ENCODE measurements around the gene USP33.

USP33 gene

DNA sequence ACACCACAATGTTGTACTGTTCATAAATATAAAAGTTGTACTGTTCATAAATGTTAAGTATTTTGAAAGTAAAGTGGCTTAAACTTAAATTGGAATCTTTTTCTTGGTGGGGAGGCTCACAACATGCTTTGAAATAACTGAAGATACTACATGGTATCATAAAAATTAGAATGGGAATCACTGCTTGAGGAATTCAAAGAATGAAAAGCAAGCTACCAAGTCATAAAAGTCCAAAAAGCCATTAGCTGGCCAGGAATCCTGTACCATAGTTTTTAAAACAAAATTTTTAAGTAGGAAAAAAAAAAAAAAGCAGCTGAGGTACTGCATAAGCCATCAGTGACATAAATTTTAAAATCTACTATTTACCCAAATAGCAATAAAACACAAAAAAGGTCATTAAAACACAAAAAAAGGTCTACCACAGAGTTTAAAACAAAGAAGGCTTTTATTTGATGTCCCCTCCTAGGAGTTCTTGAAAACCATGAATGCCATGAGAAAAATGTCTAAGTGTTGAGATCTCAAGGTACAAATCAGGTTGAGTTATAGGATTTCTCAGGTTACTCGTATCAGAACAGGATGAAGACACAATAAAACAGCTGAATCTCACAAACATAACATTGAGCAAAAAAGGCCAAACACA, 85.8 kb downstream of the USP33 start:
- Mint-ChIP-seq H3K4me1 (ENCODE audit: low read depth) (peaks cover 10% of the 10 kb centered on the region), H3K9me3 (no peaks in the 10 kb centered on the region), H3K27ac (no peak overlapping the region), H3K27me3 (no peaks in the 10 kb centered on the region), H3K36me3 (ENCODE audit: low read depth) (peaks cover 12% of the 10 kb centered on the region), H3K4me3 (no peak overlapping the region)
- intact Hi-C loops (cut with micrococcal nuclease): loop anchor here (10.0 kb wide), 1 partner anchor 529 kb away; no protein-coding TSS in a partner anchor

DNA sequence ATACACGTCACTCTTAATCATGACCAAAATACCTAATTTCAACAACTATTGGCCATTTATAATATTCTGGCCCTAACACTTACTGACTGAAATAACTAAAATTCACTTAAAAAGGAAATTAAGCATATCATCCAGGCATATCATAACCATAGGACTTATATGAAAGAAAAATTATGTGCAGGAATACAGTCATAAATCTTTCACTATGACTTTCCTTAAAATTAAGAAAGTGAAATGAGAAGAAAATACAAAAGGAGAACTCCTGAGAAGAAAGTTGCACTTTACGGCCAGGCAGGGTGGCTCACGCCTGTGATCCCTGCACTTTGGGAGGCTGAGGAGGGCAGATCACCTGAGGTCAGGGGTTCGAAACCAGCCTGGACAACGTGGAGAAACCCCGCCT, 86.6 kb downstream of the USP33 start:
- Mint-ChIP-seq H3K27ac (no peak overlapping the region), H3K4me1 (ENCODE audit: low read depth) (peaks cover 4% of the 10 kb centered on the region), H3K36me3 (ENCODE audit: low read depth) (peaks cover 12% of the 10 kb centered on the region), H3K27me3 (no peaks in the 10 kb centered on the region), H3K9me3 (no peaks in the 10 kb centered on the region), H3K4me3 (no peak overlapping the region)
- intact Hi-C loops (cut with micrococcal nuclease): loop anchor here (10.0 kb wide), 1 partner anchor 528 kb away; no protein-coding TSS in a partner anchor

DNA sequence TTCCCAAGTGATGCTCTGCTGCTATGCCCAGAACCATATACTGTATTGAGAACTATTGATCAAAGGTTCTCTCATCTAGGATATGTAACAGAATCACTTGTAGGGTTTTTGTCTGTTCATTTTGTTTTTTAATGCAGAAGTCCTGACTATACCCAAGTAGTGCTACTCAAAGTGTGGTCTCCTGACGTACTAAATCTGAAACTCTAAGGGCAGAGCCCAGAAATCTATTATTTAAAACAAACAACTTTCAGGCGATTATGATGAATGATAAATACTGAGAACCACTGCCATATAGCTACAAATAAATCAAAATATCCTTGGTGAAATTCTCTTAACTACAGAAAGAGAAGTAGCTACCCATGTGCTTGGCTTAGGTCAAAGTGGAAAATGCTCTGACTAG, 87.3 kb downstream of the USP33 start:
- Mint-ChIP-seq H3K27me3 (no peaks in the 10 kb centered on the region), H3K36me3 (ENCODE audit: low read depth) (peaks cover 12% of the 10 kb centered on the region), H3K4me3 (no peak overlapping the region), H3K27ac (no peak overlapping the region), H3K4me1 (ENCODE audit: low read depth) (peaks cover 8% of the 10 kb centered on the region), H3K9me3 (no peaks in the 10 kb centered on the region)
- intact Hi-C loops (cut with micrococcal nuclease): loop anchor here (10.0 kb wide), 1 partner anchor 528 kb away; no protein-coding TSS in a partner anchor

DNA sequence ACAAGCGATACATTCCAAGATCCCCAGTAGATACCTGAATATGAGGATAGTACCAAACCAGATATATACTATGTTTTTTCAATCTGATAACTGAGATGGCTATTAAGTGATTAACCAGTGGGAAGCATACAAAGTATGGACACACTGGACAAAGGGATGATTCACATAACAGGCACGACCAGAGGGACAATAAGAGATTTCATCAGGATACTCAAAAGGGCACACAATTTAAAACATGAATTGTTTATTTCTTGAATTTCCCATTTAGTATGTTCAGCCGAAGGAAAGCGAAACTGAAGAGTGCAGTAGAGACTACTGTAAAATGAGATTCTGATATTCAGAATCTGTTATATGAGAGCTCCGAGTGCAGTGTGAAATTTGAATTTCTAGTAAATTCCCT, 87.8 kb downstream of the USP33 start:
- intact Hi-C loops (cut with micrococcal nuclease): loop anchor here (10.0 kb wide), 1 partner anchor 527 kb away; no protein-coding TSS in a partner anchor
- peaks cover 10% of the 10 kb centered on the region for H3K4me1 Mint-ChIP-seq (ENCODE audit: low read depth)
- peaks cover 12% of the 10 kb centered on the region for H3K36me3 Mint-ChIP-seq (ENCODE audit: low read depth)
- no peak overlapping the region for H3K27ac Mint-ChIP-seq
- H3K9me3 Mint-ChIP-seq: no peaks in the 10 kb centered on the region
- H3K27me3 Mint-ChIP-seq: no peaks in the 10 kb centered on the region
- H3K4me3 Mint-ChIP-seq: no peak overlapping the region

DNA sequence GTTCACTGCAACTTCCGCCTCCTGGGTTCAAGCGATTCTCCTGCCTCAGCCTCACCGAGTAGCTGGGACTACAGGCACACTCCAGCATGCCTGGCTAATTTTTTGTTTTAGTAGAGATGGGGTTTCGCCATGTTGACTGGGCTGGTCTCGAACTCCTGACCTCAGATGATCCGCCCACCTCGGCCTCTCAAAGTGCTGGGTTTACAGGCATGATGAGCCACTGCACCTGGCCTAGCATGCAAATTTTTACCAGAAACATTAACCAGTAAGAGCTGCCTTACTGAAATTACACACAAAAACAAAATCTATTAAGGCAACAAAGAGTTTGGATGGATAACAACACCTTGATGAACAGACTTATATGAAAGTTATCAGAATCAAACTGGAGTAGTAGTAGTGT, 89.3 kb downstream of the USP33 start:
- Mint-ChIP-seq H3K4me3 (no peak overlapping the region), H3K36me3 (ENCODE audit: low read depth) (peaks cover 12% of the 10 kb centered on the region), H3K27me3 (no peaks in the 10 kb centered on the region), H3K4me1 (ENCODE audit: low read depth) (peaks cover 6% of the 10 kb centered on the region), H3K27ac (no peak overlapping the region), H3K9me3 (no peaks in the 10 kb centered on the region)
- intact Hi-C loops (cut with micrococcal nuclease): loop anchor here (10.0 kb wide), 1 partner anchor 526 kb away; no protein-coding TSS in a partner anchor

DNA sequence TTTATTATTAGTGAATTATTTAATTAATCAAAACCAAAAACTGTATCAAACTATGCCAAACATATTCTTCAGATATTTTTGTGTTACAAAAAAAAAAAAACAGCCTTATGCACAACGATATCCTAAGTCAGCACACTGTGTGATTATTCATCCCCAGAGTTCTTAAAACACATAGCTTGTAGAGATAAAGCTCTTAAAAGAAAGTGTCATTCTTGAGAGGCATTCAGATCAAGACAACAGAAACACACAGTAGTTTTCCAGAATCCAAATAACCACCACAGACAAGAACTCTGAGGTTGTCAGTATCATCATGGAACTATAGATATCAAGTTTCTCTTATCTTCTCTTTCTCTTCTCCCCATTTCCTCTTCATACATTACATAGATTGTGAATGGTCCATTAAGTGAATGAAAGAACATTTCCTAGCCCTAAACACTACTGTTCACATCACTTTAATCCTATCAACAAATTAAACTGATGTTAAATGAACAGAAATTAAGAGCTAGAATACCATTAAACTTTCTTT, 90.7 kb downstream of the USP33 start:
- intact Hi-C loops (cut with micrococcal nuclease): no loop called here
- H3K27me3 Mint-ChIP-seq: no peaks in the 10 kb centered on the region
- peaks cover 1% of the 10 kb centered on the region for H3K36me3 Mint-ChIP-seq (ENCODE audit: low read depth)
- H3K4me3 Mint-ChIP-seq: no peak overlapping the region
- no peaks in the 10 kb centered on the region for H3K9me3 Mint-ChIP-seq
- H3K4me1 Mint-ChIP-seq (ENCODE audit: low read depth): peaks cover 8% of the 10 kb centered on the region
- no peak overlapping the region for H3K27ac Mint-ChIP-seq

DNA sequence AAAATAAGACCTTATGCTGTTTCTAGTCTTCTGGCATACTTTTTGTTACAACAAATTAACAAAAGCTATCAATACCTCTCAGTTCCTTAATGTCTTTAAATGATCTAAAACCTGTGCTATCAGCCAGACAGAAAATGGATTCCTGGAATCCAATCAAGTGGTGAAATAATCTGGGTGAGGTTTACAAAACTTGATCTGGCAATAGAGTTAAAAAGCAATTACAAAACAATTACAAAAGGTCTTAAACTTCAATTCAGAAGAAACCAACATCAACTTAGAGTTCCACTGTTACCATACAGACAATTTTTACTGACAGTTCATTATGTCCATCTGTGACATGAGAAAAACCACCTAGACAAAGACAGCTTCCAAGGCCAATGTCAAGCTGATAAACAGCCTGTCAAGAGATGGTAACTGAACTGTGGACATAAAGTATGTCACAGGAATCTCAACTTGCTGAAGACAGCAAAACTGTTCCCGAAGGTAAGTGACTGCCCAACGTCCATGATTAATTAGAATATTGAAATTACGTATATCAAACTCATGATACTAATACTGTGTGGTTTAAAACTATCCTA, 94.6 kb downstream of the USP33 start:
- H3K27me3 Mint-ChIP-seq: no peaks in the 10 kb centered on the region
- H3K9me3 Mint-ChIP-seq: no peaks in the 10 kb centered on the region
- H3K4me1 Mint-ChIP-seq (ENCODE audit: low read depth): peaks cover 15% of the 10 kb centered on the region
- no peak overlapping the region for H3K27ac Mint-ChIP-seq
- intact Hi-C loops (cut with micrococcal nuclease): no loop called here
- H3K4me3 Mint-ChIP-seq: no peak overlapping the region
- H3K36me3 Mint-ChIP-seq (ENCODE audit: low read depth): peaks cover 10% of the 10 kb centered on the region

DNA sequence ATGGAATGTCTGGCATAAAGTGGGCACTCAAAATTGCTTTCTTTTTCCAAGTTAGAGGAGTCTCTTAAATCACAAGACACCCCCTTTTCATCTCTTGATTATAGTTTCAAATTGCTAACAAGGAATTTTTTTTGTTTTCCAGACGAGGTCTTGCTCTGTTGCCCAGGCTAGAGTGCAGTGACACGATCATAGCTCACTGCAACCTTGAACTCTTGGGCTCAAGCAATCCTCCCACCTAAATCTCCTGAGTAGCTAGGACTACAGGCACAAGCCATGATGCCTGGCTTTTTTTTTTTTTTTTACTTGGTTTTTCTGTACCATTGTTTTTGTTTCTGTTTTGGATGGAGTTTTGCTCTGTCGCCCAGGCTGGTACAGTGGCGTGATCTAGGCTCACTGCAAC, 98.0 kb downstream of the USP33 start:
- intact Hi-C loops (cut with micrococcal nuclease): no loop called here
- Mint-ChIP-seq H3K27ac (no peak overlapping the region), H3K4me3 (no peak overlapping the region), H3K36me3 (ENCODE audit: low read depth) (peaks cover 10% of the 10 kb centered on the region), H3K27me3 (no peaks in the 10 kb centered on the region), H3K9me3 (no peaks in the 10 kb centered on the region), H3K4me1 (ENCODE audit: low read depth) (peaks cover 10% of the 10 kb centered on the region)

DNA sequence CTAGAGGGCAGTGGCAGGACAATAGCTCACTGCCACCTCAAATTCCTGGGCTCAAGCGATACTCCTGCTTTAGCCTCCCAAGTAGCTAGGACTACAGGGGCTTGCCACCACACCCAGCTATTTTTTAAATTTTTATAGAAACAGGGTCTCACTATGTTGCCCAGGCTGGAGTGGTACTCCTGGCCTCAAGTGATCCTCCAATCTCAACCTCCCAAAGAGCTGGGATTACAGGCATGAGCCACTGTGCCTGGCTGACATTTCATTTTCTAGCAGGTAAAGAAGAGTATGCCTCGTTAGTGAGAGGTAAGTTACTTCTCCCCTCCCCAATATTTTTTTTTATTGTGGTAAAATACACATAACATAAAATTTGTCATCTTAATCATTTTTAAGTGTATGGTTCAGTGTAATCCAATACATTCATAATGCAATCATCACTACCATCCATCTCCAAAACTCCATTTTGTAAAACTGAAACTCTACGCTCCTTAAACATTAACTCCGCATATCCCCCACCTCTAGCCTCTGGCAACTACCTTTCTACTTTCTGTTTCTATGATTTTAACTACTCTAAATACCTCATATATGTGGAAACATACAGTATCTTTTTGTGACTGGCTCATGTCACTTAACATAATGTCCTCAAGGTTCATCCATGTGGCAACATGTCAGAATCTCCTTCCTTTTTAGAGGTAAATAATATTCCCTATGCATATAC, 99.6 kb downstream of the USP33 start:
- H3K27ac Mint-ChIP-seq: no peak overlapping the region
- H3K36me3 Mint-ChIP-seq (ENCODE audit: low read depth): peaks cover 10% of the 10 kb centered on the region
- peaks cover 10% of the 10 kb centered on the region for H3K4me1 Mint-ChIP-seq (ENCODE audit: low read depth)
- no peaks in the 10 kb centered on the region for H3K27me3 Mint-ChIP-seq
- intact Hi-C loops (cut with micrococcal nuclease): no loop called here
- H3K4me3 Mint-ChIP-seq: no peak overlapping the region
- H3K9me3 Mint-ChIP-seq: no peaks in the 10 kb centered on the region

DNA sequence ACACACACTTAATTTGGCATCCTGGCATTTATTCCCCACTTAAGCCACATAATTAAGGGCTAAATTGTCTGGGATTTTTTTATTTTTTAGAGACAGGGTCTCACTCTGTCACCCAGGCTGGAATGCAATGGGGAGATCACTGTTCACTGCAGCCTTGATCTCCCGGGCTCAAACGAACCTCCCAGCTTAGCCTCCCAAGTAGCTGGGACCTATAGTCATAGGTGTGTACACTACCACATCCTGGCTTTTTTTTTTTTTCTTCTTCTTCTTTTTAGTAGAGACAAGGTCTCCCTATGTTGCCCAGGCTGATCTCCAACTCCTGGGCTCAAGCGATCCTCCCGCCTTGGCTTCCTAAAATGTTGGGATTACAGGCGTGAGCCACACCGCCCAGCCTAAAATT, 101.4 kb downstream of the USP33 start:
- Mint-ChIP-seq H3K27ac (no peak overlapping the region), H3K27me3 (no peaks in the 10 kb centered on the region), H3K4me1 (ENCODE audit: low read depth) (peaks cover 3% of the 10 kb centered on the region), H3K9me3 (no peaks in the 10 kb centered on the region), H3K36me3 (ENCODE audit: low read depth) (peaks cover 10% of the 10 kb centered on the region), H3K4me3 (no peak overlapping the region)
- intact Hi-C loops (cut with micrococcal nuclease): no loop called here

DNA sequence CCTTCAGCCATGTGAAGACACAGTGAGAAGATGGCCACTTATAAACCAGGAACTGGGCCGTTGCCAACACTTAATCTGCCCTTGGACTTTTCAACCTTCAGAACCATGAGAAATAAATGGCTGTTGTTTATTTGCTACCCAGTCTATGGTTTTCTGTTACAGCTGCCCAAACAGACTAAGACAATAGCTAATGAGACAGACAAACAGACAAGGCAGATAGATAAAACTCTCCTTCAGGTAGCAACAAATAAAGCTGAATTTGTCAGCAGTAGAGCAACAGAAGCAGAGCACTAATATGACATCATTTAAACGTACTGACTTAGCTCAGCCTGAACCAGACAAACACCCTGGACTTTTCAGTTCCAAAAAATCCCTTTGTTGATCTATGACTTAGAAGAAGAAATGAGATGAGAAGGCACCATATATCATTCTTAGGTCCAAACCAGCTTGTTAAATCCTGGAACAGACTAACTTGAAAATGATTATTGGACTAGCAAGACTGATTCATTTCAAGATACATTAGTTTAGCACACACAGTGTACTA, 104.1 kb downstream of the USP33 start:
- Mint-ChIP-seq H3K36me3 (ENCODE audit: low read depth) (peaks cover 26% of the 10 kb centered on the region), H3K27me3 (no peaks in the 10 kb centered on the region), H3K4me1 (ENCODE audit: low read depth) (peaks cover under 1% of the 10 kb centered on the region), H3K9me3 (peaks cover 10% of the 10 kb centered on the region), H3K27ac (no peak overlapping the region), H3K4me3 (no peak overlapping the region)
- intact Hi-C loops (cut with micrococcal nuclease): no loop called here

DNA sequence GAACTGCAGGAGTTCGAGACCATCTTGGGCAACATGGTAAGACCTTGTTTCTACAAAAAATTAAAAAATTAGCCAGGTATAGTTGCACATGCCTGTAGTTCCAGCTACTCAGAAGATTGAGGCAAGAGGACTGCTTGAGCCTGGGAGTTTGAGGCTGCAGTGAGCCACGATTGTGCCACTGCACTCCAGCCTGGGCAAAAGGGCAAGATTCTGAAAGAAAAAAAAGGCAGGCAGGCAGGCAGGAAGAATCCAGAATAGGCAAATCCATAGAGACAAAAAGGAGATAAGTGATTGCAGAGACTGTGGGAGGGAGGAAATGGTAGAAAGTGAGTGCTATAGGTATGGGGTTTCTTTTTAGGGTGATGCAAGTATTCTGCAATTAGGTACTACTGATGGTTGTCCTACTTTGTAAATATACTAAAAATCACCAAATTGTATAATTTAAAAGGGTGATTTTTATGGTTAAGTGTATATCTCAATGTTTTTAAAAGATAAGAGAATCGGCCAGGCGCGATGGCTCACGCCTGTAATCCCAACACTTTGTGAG, 106.6 kb downstream of the USP33 start:
- no peaks in the 10 kb centered on the region for H3K27me3 Mint-ChIP-seq
- intact Hi-C loops (cut with micrococcal nuclease): no loop called here
- peaks cover 33% of the 10 kb centered on the region for H3K9me3 Mint-ChIP-seq
- H3K4me3 Mint-ChIP-seq: no peak overlapping the region
- peaks cover 5% of the 10 kb centered on the region for H3K4me1 Mint-ChIP-seq (ENCODE audit: low read depth)
- H3K36me3 Mint-ChIP-seq (ENCODE audit: low read depth): peaks cover 46% of the 10 kb centered on the region
- H3K27ac Mint-ChIP-seq: no peak overlapping the region

DNA sequence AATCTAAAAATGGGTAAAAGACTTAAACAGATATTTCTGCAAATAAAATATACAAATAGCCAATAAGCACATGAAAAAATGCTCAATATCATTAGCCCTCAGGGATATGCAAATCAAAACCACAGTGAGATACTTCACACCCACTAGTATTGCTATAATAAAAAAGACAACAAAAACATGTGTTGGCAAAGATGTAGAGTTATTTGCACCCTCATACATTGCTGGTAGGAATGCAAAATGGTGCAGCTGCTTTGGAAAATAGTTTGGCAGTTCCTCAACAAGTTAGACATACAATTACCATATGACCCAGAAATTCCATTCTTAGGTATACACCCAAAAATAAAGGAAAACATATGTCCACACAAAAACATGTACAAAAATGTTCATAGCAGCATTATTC, 107.4 kb downstream of the USP33 start:
- Mint-ChIP-seq H3K27me3 (no peaks in the 10 kb centered on the region), H3K9me3 (peaks cover 33% of the 10 kb centered on the region), H3K4me1 (ENCODE audit: low read depth) (peaks cover 5% of the 10 kb centered on the region), H3K27ac (no peak overlapping the region), H3K4me3 (no peak overlapping the region), H3K36me3 (ENCODE audit: low read depth) (peaks cover 48% of the 10 kb centered on the region)
- intact Hi-C loops (cut with micrococcal nuclease): no loop called here

DNA sequence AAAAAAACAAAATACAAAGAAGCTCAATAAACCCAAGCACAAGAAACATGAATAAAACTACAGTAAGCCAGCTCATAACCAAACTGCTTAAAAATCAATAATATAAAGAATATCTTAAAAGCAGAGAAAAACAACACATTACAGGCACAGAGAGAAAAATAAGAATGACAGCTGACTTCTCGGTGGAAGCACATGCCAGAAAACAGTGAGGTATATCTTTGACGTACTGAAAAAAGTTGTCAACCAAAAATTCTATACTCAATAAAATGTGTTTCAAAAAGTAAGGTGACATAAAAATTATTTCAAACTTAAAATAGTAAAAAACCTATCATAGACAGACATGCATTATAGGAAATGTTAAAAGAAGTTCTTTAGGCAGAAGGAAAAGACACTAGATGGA, 110.5 kb downstream of the USP33 start:
- H3K36me3 Mint-ChIP-seq (ENCODE audit: low read depth): peaks cover 74% of the 10 kb centered on the region
- intact Hi-C loops (cut with micrococcal nuclease): no loop called here
- H3K27me3 Mint-ChIP-seq: no peaks in the 10 kb centered on the region
- peaks cover 33% of the 10 kb centered on the region for H3K9me3 Mint-ChIP-seq
- no peak overlapping the region for H3K4me3 Mint-ChIP-seq
- H3K27ac Mint-ChIP-seq: no peak overlapping the region
- H3K4me1 Mint-ChIP-seq (ENCODE audit: low read depth): peaks cover 5% of the 10 kb centered on the region

All from dendritic cell treated with granulocyte-macrophage colony-stimulating factor and Interleukin-4, amounts not matched to agents 40 ng/mL and 50 ng/mL, for 4 days (primary cell).